Dedifferentiated amniotic fluid mesenchymal stem cell (primary cell): ENCODE data around the gene RBMS1.
A peak's percentile ranks its signal among the peaks of the same experiment; 100 is the strongest.

Experiments
- DNase-seq: peaks from one replicate; pipeline ENCODE4 v3.0.0-alpha.2; 2016; ENCODE audit errors: extremely low spot score

Gene RBMS1

DNA sequence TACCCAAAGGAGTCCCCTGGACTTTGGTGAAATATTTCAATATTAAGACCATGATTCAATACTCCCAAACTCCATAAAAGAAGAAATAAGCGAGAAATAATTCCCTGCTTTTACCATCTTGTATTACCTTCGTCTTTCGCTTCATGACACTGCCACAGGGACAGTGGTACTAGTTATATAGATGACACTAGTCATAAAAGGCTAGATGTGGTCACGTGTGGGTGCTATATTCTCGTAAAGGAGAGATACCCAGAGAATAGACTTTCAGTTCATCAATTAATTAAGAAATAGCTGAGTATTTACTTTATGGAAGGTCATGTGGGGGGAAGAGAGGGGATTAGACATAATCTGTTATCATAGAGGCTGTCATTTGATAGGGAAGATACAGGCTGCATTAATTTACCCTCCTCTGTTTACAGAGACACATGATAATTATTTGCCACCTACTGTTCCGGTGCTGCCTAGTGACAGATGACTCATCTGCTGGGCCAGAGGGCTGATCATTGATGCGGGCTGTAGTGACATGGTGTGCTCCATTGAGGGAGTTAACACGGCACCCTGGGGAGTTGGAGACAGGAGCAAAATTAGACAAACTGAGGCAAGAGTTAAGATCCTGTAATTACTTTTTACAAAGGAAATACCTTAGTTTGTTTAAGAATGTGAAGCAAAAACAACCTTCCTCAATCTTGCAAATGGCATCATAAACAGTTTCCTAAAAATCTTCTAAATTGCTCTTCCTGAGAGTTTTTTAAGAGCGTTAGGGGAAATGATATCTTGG, 215.3 kb downstream of the RBMS1 start:
- no peak for DNase-seq

DNA sequence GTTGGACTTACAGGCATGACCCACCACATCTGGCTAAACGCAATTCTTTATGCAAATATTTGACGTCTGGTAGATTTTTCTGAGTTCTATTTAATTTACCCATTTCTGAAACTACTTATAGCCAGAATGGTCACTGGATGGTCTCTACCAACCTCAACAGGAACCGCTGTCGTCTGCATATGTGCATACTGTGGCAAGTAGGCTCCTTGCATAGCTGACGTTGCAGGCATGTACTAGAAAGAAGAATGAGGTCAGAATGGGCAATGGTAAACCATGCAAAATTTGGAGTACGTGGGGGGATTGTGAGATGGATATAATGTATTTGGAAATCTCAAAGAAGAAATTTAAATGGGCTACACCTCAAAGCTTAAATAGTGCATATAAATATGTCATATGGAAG, 216.5 kb downstream of the RBMS1 start:
- DNase-seq = no peak

DNA sequence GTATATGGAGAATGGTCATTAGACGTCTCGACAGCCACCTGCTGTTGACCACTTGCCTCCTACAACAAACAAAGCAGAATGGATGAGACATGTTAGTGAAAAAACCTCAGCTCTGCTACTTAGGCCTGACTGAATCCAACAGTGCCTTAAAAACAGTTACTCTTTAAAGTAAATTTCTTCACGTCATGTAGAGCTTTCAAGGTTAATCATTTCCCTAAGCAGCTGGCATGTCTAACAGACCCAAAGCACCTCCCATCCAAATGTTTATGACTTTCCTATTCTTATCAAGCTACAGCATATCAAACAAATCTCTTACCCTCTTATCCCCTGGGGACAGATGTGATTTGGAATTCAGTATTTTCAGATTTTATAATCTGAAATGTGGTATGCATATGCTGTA, 218.0 kb downstream of the RBMS1 start:
- DNase-seq = no peak

DNA sequence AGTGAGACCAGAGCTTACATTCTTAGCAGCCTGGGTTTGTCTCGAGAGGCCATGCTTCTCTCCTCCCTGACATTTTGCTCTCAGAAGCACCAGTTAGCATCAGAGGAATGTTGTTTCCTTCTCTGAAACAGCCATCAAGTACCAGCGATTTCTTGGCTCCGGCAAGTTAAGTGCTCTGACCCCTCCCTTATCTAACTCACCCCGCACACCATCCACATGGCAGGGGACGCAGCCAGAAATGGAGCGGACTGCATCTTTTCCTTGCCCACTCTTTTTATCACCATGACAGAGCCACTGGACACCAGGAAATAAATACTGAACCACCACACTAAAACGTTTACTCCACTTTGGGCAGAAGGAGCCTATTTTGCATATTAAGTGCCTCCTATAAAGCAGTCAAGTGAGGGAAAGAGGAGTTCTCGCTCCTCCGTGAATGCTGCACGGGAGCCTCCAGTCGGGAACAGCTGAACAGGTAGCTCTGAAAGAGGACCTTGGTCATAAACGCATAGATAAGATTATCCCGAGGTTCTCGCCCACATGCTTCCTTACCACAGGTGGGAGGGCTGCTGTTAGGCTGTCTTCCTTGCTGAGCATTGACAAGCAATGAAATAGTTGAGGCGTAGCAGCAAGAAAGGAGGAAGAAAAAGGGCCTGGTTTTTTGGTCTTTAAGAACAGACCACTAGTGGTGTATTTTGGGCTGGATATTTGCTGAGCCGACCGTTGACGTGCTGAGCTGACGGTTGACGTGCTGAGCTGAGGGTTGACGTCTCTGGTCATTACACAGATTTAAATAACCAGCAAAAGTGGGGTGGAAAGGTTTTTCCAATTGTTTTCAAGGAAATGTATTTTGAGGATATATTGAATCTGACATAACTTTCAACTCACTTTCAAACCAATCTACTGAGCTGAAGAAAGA, 222.2 kb downstream of the RBMS1 start:
- DNase-seq = no peak

DNA sequence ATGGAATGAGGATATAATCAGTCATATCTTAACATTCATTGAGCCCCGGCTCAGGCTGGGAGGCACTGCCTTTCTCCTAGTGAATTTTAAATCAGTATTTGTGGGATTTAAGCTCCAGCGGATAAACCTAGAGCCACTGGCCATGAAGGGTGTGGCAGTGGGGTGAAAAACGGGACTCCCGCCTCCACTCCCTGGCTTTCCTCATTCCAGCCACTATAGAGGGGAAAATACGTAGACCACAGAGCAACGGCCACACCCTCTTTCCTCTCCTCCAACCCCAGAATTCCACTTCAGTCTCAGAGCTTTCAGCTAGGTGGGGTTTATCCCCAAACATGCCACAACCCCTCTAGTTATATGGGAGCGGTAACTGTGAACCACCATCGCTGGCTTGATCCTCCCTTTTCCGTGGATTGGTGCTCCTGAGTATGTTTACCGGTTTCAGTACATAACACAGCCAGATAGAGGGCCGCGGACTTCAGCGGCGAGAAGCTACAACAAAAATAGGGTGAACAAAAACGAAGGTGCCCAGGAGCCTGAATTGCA, 223.0 kb downstream of the RBMS1 start:
- peak; percentile 55 for DNase-seq

DNA sequence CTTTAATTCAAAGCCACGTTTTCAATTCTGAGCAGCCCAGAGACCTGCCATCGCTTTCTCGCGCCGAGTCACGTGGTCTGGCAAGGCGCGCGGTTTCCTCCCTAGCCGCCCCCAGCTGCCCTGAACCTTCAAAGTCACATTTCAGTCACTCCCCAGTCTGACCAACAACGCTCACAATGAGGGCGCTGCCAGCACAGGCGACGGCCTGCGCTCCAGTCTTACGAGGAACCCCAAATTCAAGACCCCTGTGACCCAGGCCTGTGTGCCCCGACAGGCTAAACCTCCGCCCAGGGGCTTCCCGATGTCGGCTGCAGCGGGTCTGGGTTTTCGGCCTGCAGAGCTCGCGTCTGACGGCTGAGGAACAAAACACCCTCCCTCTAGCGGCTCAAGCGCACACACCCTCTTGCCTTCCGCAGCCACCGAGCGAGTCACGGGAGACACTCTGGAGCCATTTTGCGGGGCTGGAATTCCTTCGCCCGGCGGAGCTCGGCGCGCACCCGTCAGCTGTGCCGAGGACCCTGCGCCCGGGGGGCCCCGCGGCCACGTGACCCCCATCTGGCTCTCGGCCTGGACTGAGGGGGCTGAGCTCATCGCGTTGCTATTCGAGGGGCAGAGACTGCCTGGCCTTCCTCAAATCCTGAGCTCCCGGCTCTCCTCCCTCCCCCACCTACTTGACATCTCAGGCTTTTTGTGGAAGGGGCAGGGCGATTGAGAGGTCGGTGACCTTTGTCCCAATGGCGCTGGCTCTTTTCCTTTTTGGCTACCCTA, 223.6 kb downstream of the RBMS1 start:
- DNase-seq = peak; percentile 86

DNA sequence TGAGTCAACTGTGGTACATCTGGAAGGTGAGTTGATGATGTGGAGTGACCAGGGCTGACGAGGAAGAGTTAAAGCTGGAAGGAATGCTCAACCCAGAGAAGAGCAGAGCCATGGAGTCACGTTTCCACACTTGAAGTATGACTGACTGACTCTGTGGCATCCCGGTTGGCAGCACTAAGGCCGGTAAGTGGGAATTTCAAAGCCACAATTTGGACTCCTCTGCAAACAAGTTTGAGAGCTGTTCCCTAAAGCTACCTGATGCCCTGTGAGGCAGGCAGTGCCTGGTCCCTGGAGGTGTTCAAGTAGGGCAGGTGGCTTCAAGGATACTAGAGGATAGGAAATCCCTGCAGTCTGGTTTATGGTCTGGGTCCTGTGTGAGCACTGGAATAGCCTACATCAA, 224.2 kb downstream of the RBMS1 start:
- DNase-seq = no peak

DNA sequence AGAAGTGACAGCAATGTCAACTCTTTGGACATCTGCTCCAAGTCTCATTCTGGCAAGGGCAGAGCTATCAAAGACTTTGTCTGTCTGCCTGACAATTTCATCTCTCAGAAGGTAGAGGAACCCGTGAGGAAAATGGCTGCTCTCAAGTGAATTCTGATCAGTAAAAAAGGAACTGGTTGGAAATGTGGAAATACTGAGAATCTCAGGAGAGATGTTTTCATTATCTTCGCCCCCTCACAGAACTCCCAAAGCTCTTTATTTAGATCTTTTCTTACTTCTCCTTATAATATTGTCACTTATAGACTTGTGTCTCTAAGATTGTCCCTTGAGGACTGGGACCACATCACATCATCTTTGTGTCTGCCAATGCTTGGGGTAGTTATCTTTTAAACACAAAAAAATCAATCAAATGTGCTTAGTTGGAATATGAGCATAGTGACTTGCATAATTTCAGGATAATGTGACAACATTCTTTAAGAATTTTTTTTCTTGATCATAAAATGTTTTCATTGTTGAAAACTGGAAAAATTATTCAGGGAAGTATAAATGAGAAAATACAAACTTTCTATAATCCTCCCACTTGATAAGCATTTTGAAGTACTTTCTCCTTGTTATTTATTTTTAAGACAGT, 225.3 kb downstream of the RBMS1 start:
- DNase-seq = no peak

DNA sequence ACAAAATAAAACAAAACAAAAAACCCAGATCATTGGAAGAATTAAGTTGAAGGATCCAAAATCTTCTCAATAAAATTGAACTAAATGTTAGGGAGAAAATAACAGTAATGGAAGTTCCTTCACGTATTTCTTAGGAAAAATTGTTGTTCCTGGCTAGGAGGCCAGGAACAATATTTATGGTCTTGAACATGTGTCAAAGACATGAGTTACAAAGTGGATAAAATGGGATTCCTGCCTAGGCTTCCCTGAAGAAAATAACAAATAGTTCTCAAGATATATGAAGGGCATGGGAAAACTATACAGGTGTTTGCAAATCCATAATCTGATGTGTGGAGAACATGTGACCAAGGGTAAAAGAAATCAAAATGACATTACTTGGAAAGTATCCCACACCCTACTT, 225.9 kb downstream of the RBMS1 start:
- DNase-seq = no peak

DNA sequence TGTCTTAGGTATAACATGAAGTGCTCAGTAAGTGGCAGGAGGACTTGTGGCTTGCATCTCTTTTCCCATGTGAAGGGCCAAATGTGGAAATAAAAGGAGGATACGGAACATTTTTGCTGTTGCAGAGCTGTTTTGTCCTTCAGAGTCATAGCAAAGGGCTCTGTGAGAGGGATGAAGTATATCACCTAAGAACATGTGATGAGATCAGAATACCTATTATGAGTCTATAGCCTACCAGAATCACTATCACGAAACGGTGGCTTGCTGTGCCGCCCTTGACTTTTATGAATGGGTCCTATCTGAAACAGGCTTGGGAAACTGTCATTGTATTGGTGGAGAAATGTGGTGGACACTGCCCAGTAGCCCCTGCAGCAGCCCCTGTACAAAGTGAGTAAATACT, 226.6 kb downstream of the RBMS1 start:
- no peak for DNase-seq

DNA sequence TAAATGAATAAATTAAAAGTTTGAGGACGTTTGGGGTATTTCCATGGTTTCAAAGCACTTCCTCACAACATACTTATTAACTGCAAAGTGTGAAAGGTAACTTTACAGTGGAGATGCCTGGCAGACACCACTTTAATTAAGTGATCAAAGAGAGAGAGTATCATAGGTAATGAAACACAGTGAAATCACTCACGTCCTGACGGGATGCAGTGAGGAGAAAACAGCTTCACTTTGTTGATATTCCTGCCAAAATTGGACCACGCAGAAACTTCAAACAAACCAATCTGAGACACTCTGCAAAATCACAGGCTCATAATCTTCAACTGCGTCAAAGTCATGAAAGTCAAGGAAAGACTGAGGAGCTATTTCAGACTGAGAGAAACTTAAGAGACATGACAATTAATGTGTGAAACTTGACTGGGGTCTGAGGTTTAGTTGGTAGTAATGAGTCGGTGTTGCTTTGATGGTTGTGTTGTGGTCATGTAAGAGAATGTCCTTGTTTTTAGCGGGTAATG, 227.5 kb downstream of the RBMS1 start:
- no peak for DNase-seq

DNA sequence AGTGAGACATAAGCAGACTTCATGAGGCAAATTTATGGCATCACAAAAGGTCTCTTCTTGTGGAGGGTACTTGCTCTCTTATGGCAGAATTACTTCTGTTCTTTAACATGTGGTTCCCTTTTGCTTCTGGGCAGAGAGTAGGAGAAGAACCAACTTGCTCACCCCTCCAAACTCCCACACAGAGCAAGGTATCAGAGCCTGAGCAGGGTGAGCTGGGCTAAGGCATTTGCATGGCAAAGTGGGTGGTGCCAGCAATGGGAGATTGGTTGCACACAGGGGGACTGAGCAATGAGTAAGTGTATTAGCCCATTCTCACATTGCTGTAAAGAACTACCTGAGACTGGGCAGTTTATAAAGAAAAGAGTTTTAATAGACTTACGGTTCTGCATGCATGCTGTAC, 229.3 kb downstream of the RBMS1 start:
- no peak for DNase-seq

DNA sequence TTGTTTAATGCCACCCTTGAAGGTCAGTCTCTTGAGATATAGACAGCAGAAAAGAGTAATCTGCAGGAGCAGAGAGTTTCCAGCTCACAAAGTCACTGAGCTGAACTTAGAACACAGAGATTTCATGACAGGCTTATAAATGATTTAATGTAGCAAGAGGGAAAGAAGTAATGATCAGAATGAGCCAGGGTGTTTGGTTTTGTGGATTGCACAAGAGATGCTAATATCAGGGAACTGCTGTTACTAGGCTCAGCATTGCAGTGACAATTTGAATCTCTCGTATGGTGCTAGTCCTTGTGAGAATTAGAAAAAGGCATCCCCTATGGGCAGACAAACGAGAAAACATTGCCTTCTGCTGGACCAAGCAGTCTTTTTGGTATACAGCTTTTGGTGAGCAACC, 231.9 kb downstream of the RBMS1 start:
- no peak for DNase-seq

DNA sequence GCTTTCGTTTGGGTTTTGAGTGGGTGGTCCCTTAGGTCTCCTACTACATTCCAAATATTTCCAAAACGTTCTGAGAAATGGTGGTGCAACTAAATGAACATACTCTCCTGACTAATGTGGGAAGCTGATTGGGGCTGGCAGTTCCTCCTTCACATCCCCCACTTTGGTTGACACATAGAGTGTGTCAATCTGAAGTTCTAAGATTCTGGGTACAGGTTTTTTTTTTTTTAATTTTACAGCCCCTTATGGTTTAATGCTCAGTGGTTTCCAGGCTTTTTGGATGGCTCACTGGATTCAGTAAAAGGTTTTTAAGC, 235.2 kb downstream of the RBMS1 start:
- DNase-seq = no peak

DNA sequence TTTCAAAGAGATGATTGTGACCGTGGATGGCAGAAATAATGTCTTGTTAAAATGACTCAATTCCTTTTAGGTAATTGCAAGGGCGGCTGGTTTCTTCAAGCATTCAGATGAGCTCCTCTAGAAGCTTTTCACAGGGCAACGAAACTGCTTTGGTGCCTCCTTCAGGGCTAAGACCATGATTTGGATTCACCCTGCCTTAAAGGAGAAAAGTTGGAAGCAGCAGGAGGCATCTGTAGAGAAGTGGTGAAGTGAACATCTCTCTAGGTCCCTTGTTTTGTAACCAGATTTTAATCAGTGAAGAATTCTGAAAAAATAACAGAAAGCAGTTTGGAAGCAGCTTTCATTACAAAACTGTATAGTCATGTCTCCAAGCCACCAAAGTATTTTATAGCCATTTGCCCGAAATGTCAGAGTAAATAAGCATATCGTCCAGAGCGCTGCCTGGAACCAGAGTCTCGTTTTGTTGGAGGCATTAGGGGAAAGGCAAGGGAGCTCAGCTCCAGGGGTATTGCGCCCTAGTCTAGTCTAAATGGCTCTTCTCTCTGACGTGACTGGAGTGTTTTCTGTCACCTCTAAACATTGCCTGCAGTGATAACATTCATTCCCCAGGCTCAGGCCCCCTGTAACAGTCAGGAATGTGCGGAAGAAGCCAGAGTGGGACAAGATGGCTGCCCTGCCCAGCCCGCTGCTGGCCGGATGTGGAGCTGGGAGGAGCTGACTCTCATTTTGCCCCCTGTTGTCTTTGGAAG, 235.7 kb downstream of the RBMS1 start:
- DNase-seq = no peak

DNA sequence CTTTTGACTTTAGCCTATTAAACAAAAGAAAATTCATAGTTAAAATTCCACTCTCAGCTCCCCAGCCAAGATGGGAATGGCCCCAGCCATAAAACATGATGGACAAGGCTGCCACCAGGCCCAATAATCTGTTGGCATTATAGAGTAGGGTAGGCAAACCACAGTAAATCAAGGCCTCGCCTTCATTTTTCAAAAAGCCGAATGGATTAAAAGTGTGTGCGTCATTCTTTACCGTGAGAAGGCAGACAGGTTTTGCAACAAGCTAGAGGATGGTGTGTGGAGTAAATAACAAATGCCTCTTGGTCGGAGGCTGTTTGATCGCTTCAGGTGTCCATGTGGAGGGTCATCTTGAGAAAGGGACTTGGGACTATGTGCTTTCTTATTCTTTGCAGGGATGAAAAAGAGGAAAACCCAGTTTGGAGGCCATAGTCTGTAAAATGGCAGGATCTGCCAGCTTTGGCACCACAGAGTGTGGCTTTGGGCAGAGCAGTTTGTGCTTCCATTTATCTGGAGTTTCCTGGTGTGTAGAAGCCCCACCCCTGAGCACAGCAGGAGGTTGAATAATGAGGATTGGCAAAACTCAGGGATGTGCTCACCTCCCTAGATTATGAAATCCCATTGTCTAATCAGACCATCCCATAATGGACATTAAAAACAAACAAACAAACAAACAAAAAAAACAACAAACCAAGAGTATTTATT, 236.4 kb downstream of the RBMS1 start:
- DNase-seq = no peak

DNA sequence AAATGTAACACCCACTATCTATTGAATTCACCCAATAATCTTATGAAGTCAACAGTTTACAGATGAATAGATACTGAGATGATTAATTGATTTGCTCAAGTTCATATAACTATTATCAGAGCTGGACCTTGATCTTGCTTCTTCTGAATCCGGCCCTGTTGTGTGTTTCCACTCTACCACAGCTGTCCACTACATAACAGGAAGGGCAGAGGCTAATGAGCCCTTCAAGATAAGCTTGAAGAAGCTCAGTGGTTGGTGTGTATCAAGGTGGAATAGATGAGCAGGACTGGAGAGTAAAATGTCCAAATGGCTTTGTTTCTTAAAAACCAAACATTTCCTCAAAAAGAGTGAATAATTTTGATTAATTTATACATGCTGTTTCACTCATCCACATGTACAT, 237.1 kb downstream of the RBMS1 start:
- DNase-seq = no peak

DNA sequence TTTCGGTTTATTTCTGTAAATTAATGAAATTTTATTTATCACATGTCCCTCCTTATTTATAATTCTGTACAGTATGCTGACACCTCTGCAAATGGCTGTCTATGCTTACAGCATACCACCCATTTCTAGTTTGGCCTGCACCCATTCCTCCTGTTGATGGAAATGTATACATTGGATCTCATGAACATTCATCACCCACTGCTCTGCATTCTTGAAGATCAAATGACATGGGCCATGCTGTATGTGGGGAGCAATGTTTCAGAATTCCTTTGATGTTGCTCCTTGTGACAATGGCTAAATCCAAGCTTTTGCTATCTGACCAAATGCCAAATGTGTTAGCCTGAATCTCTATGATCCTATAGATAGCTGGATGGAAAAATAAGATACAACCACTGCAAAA, 238.2 kb downstream of the RBMS1 start:
- no peak for DNase-seq

DNA sequence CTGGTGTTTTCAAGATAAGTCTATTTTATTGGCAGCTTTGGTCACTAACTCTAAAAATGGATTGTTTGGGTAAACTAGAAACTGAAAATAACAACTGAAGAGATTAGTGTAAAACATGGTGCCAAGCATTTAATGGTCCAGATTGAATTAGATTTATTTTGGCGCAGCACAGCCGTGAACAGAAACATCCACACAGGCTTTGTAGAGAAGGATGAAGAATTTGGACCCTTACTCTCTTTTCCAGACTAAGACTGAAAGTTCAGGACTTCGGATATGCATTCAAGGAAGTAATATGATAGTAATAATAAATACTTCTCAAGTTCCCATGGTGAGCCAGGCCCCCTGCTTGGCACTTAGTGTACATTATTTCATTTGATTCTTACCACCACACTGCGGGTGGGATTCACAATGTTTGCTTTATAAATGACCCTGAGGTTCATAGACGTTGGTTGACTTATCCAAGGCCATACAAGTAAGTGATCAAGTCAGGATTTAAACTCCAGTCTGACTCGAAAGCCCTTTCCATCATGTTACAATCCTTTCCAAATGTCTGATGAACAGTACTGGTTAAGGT, 239.3 kb downstream of the RBMS1 start:
- no peak for DNase-seq
